Islet of Langerhans (tissue), 1 donor: Measurements from ENCODE around the gene NRARP.

Experiments
- FAIRE-seq: peaks from one replicate; lab custom pipeline; 2011; peaks lifted over from hg19 to GRCh38; lab: Jason Lieb, UNC

Gene NRARP

GRCh38 chr9:137297966-137298365 is 4.1 kb downstream of the NRARP start:
- no peak for FAIRE-seq

- no peak for FAIRE-seq
Observed at GRCh38 chr9:137296670-137297664, 5.1 kb downstream of the NRARP start.

GRCh38 chr9:137295849-137296669 is 6.0 kb downstream of the NRARP start:
- FAIRE-seq, result no peak

- FAIRE-seq, result no peak
Observed at GRCh38 chr9:137295238-137295811, 6.7 kb downstream of the NRARP start.

GRCh38 chr9:137294681-137295237 is 7.3 kb downstream of the NRARP start:
- FAIRE-seq, result no peak

GRCh38 chr9:137294091-137294680 is 7.9 kb downstream of the NRARP start:
- no peak for FAIRE-seq

GRCh38 chr9:137293482-137294090 is 8.5 kb downstream of the NRARP start:
- no peak for FAIRE-seq

- no peak for FAIRE-seq
Observed at GRCh38 chr9:137293094-137293481, 9.0 kb downstream of the NRARP start.

- FAIRE-seq, result no peak
Observed at GRCh38 chr9:137286975-137287383, 15.1 kb downstream of the NRARP start.

- no peak for FAIRE-seq
Observed at GRCh38 chr9:137281345-137282116, 20.5 kb downstream of the NRARP start.

- no peak for FAIRE-seq
Observed at GRCh38 chr9:137280474-137281344, 21.4 kb downstream of the NRARP start.

- FAIRE-seq, result no peak
Observed at GRCh38 chr9:137279741-137280473, 22.2 kb downstream of the NRARP start.

GRCh38 chr9:137278721-137279711 is 23.1 kb downstream of the NRARP start:
- no peak for FAIRE-seq

GRCh38 chr9:137278061-137278701 is 23.9 kb downstream of the NRARP start:
- no peak for FAIRE-seq

- FAIRE-seq, result no peak
Observed at GRCh38 chr9:137277329-137278041, 24.6 kb downstream of the NRARP start, which contains the start of gene TOR4A. Gene TOR4A, plus strand, starts transcription at chr9:137277726. Its CDS starts 964 bp downstream, at chr9:137278690.
